SU-DHL-6 (cell line): ENCODE data around the gene DNAJC18.

Source experiments
- H2AFZ ChIP-seq: fragments of 200-600 bp; sonication (generic); 2 replicates; pipeline ENCODE4 v1.6.1; 2014; ENCODE audit warnings: low read depth, mild to moderate bottlenecking, moderate library complexity, mixed read lengths, antibody characterized with exemption, low read length; ENCODE audit not compliant: severe bottlenecking
- H3F3A ChIP-seq: fragments of 200-600 bp; shearing (Covaris generic); 2 replicates; pipeline ENCODE4 v1.6.0; 2016; ENCODE audit warnings: antibody characterized with exemption, mild to moderate bottlenecking; ENCODE audit not compliant: insufficient read depth
- H3K27ac ChIP-seq: fragments of 200-600 bp; sonication (generic); 2 replicates; pipeline ENCODE4 v1.5.1; 2016; ENCODE audit warnings: low read depth, mild to moderate bottlenecking, low read length, moderate library complexity, mixed read lengths
- H3K27me3 ChIP-seq: fragments of 200-600 bp; sonication (generic), shearing (Covaris generic); 2 replicates; pipeline ENCODE4 v1.6.0; 2014; ENCODE audit warnings: mild to moderate bottlenecking, low read length
- H3K36me3 ChIP-seq: fragments of 200-600 bp; sonication (generic); 2 replicates; pipeline ENCODE4 v1.6.1; 2014; ENCODE audit warnings: mild to moderate bottlenecking, low read length, mixed read lengths
- H3K4me2 ChIP-seq: fragments of 300-600, 200-600 bp; shearing (Covaris generic), sonication (generic); 2 replicates; pipeline ENCODE4 v1.6.0; 2014; ENCODE audit warnings: low read length, low read depth, mild to moderate bottlenecking; ENCODE audit not compliant: poor library complexity, severe bottlenecking
- H3K4me3 ChIP-seq: fragments of 200-600 bp; sonication (generic); 2 replicates; pipeline ENCODE4 v1.5.1; 2014; ENCODE audit warnings: antibody characterized with exemption, low read length, mild to moderate bottlenecking, mixed read lengths; ENCODE audit not compliant: insufficient read depth, poor library complexity, severe bottlenecking
- H3K79me2 ChIP-seq: fragments of 200-600 bp; sonication (generic); 2 replicates; pipeline ENCODE4 v1.6.1; 2014; ENCODE audit warnings: mild to moderate bottlenecking, low read length, moderate library complexity; ENCODE audit not compliant: insufficient read depth
- H3K9ac ChIP-seq: fragments of 200-600 bp; sonication (generic); 2 replicates; pipeline ENCODE4 v1.7.0; 2014; ENCODE audit warnings: mild to moderate bottlenecking, low read length
- H3K9me2 ChIP-seq: fragments of 200-600 bp; sonication (generic); replicated peaks from 2 replicates; pipeline ENCODE4 v1.6.1; 2014; ENCODE audit warnings: low read length; ENCODE audit not compliant: insufficient read depth
- H3K9me3 ChIP-seq: fragments of 200-600 bp; sonication (generic); 2 replicates; pipeline ENCODE4 v1.6.1; 2014; ENCODE audit warnings: low read length, mixed read lengths; ENCODE audit not compliant: insufficient read depth
- H4K20me1 ChIP-seq: fragments of 200-600 bp; sonication (generic); 2 replicates; pipeline ENCODE4 v1.6.1; 2014; ENCODE audit warnings: low read depth, mild to moderate bottlenecking, antibody characterized with exemption, low read length, moderate library complexity, mixed read lengths
- EZH2phosphoT487 ChIP-seq: fragments of 200-600 bp; sonication (generic), shearing (Covaris generic); conservative IDR thresholded peaks from 2 replicates; pipeline ENCODE4 v1.6.1; 2018; ENCODE audit warnings: mild to moderate bottlenecking, antibody characterized with exemption, low read length, moderate library complexity, mixed read lengths
- TF ChIP-seq, protein P1 (sequence below): fragments of 200-600 bp; sonication (generic); IDR thresholded peaks from one replicate; pipeline ENCODE4 v1.5.1; 2017; ENCODE audit warnings: antibody characterized with exemption, mild to moderate bottlenecking, low read length, moderate library complexity; ENCODE audit not compliant: insufficient read depth, poor library complexity, severe bottlenecking

The DNAJC18 gene

DNA sequence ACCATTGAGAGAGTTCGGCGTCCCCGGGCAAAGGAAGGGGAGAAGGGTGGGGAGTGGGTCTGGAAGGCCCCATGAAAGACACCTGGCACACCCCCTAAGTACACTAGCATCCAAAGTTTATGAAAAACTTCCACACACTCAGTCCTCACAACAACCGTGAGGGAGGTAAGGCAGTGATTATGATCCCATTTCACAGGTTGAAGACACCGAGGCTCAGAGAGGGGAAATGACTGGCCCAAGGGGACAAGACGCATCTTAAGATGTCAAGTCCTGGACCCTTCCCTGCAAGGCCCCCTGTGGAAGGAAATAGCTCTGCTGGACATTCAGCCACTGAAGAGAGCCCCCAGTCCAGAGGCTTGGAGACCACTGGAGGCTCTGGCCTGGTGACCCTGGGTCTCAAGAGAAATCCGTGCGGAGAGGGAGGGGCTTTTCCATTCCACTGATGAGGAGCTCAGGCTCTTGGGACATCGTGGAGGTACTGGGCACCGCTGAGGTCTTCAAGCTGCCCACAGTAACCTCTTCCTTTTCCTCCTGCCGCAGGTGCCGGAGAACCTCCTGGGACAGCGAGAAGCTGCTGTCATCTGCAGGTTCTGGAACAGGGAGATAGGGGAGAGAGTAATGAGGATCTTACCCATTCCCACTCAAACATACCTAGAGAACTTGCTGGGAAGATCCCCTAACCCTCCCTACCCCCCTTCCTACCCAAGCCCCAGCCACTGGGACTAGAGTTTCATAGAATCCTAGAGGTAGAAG is 36.7 kb upstream of the DNAJC18 start:
- Histone ChIP-seq H3K27ac (no peak overlapping the region), H3K4me3 (no peak overlapping the region), H3K27me3 (no peaks in the 10 kb centered on the region), H3K36me3 (no peaks in the 10 kb centered on the region), H3K9me3 (no peaks in the 10 kb centered on the region), H3K9me2 (no peaks in the 10 kb centered on the region), H3F3A (no peaks in the 10 kb centered on the region), H3K79me2 (no peaks in the 10 kb centered on the region), H3K9ac (no peak overlapping the region), H2AFZ (no peak overlapping the region), H3K4me2 (no peak overlapping the region), H4K20me1 (no peaks in the 10 kb centered on the region)
- TF ChIP-seq EZH2phosphoT487: no peak
- TF ChIP-seq, protein P1, sequence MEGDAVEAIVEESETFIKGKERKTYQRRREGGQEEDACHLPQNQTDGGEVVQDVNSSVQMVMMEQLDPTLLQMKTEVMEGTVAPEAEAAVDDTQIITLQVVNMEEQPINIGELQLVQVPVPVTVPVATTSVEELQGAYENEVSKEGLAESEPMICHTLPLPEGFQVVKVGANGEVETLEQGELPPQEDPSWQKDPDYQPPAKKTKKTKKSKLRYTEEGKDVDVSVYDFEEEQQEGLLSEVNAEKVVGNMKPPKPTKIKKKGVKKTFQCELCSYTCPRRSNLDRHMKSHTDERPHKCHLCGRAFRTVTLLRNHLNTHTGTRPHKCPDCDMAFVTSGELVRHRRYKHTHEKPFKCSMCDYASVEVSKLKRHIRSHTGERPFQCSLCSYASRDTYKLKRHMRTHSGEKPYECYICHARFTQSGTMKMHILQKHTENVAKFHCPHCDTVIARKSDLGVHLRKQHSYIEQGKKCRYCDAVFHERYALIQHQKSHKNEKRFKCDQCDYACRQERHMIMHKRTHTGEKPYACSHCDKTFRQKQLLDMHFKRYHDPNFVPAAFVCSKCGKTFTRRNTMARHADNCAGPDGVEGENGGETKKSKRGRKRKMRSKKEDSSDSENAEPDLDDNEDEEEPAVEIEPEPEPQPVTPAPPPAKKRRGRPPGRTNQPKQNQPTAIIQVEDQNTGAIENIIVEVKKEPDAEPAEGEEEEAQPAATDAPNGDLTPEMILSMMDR: no peak

- no peaks in the 10 kb centered on the region for H3K9me3 ChIP-seq
These were observed 35.8 kb upstream of the DNAJC18 start for GRCh38 chr5:139474890-139475791.

DNA sequence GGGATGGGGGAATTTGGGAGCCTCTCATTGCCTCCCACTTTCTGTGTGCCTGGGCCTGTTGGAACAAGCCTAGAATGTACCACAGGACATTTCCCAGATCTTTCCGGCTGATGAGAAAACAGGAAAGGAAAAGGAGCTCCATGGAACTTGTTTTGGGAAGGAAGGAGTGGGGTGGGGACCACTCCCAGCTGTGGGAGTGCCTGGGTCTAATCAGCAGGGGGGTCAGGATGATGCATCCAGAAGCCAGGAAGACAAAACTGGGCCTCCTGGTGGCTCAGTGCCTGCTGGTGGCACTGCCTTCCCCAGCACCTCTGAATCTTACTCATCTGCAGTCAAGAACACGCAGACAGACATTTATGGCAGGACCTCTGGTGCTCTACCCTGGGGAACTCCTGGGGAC is 34.2 kb upstream of the DNAJC18 start:
- no peaks in the 10 kb centered on the region for H3K36me3 ChIP-seq
- H3K27ac ChIP-seq: no peak overlapping the region
- H4K20me1 ChIP-seq: no peaks in the 10 kb centered on the region
- no peak overlapping the region for H3K4me2 ChIP-seq
- no peaks in the 10 kb centered on the region for H3K27me3 ChIP-seq
- H3K79me2 ChIP-seq: no peaks in the 10 kb centered on the region
- TF ChIP-seq, protein P1: no peak
- TF ChIP-seq EZH2phosphoT487: no peak
- H3K4me3 ChIP-seq: no peak overlapping the region
- no peaks in the 10 kb centered on the region for H3F3A ChIP-seq
- H3K9me3 ChIP-seq: no peaks in the 10 kb centered on the region
- H3K9me2 ChIP-seq: no peaks in the 10 kb centered on the region
- H3K9ac ChIP-seq: no peak overlapping the region
- no peak overlapping the region for H2AFZ ChIP-seq

More at GRCh38 chr5:139474890-139475791, 35.8 kb upstream of the DNAJC18 start:
- Histone ChIP-seq H3K36me3 (no peaks in the 10 kb centered on the region), H3F3A (no peaks in the 10 kb centered on the region), H3K4me3 (no peak overlapping the region), H4K20me1 (no peaks in the 10 kb centered on the region), H3K4me2 (no peak overlapping the region), H3K79me2 (no peaks in the 10 kb centered on the region), H3K27ac (no peak overlapping the region), H2AFZ (no peak overlapping the region), H3K27me3 (no peaks in the 10 kb centered on the region), H3K9ac (no peak overlapping the region), H3K9me2 (no peaks in the 10 kb centered on the region)
- TF ChIP-seq, protein P1: no peak
- no peak for TF ChIP-seq EZH2phosphoT487
